Measurements from ENCODE around the gene HCST.

The HCST gene

DNA sequence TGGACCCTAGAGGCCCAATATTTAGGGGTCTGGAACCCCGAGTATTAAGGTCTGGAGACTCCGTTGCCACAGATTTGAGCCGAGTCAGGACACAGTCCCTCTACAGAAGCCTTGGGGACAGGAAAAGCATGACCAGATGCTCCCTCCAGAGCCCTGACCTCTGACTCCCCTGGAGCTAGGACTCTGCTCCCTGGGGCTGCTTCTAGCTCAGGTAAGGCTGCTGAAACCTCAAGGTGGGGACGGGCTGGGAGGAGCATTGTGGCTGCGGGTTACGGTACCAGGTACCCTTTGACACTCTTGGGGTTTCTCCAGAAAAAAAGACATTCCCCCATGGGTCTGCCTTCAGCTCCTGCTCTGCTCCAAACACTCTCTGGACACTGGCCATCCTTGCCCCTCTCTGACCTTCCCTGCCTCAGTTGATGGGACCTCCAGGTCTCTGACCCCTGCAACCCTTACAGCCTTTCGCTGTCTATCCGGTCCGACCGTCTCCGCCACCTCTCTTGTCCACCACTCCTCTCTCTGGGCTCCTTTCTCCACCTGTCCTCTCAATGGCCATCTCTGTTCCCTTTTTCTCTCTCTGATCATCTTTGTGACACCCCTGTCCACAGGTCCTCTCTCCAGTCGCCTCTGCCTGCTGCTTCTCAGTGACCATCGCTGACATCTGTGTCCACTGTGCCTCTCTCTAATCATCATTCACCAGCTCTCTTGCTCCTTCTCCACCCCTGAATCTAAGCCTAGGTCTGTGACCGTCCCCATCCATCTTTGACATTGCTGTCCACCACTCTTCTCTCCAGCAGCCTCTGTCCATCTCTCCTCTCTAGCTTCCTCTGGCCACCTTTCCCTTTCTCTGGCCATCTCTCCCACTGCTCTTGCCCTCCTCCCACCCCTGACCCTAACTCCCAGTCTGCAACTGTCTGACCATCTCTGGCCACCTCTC is 35.3 kb downstream of the HCST start:
- no peak for DNase-seq (ENCODE audit: low spot score)

DNA sequence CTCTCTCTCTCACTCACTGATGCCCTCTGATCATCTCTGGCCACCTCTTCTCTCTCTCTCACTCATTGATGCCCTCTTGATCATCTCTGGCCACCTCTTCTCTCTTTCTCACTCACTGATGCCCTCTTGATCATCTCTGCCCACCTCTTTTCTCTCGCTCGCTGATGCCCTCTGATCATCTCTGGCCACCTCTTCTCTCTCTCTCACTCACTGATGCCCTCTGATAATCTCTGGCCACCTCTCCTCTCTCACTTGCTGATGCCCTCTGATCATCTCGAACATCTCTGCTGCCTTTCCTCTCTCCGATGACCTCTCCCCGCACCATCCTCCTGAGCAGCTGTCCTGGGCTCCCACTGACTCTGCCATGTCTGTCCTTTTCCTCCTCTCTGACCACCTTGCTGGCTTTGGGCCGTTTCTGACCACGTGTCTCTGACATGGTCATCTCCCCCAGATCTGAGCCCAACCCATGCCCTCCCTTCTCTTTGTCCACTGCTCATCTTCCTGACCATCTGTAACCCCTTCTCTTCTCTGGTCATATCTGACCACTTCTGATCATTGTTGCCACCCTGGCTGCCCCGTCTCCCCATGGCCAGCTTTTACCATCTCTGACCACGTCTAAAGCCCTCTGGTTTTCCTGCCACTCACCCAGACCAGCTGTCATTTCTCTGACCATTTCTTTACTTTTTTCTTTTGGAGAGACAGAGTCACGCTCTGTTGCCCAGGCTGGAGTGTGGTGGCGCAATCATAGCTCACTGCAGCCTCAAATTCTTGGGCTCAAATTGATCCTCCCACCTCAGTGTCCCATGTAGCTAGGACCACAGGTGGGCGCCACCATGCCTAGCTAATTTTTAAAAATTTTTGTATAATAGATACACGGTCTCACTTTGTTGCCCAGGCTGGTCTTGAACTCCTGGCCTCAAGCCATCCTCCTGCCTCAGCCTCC is 36.2 kb downstream of the HCST start:
- no peak for DNase-seq (ENCODE audit: low spot score)

DNA sequence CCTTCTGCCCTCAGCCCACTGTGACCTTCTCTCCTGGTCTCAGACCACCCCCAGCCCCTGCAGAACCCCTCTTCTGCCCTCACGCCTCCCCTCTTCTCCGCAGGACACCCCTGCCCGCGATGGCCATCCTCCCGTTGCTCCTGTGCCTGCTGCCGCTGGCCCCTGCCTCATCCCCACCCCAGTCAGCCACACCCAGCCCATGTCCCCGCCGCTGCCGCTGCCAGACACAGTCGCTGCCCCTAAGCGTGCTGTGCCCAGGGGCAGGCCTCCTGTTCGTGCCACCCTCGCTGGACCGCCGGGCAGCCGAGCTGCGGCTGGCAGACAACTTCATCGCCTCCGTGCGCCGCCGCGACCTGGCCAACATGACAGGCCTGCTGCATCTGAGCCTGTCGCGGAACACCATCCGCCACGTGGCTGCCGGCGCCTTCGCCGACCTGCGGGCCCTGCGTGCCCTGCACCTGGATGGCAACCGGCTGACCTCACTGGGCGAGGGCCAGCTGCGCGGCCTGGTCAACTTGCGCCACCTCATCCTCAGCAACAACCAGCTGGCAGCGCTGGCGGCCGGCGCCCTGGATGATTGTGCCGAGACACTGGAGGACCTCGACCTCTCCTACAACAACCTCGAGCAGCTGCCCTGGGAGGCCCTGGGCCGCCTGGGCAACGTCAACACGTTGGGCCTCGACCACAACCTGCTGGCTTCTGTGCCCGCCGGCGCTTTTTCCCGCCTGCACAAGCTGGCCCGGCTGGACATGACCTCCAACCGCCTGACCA is 37.2 kb downstream of the HCST start:
- DNase-seq (ENCODE audit: low spot score) = no peak

DNA sequence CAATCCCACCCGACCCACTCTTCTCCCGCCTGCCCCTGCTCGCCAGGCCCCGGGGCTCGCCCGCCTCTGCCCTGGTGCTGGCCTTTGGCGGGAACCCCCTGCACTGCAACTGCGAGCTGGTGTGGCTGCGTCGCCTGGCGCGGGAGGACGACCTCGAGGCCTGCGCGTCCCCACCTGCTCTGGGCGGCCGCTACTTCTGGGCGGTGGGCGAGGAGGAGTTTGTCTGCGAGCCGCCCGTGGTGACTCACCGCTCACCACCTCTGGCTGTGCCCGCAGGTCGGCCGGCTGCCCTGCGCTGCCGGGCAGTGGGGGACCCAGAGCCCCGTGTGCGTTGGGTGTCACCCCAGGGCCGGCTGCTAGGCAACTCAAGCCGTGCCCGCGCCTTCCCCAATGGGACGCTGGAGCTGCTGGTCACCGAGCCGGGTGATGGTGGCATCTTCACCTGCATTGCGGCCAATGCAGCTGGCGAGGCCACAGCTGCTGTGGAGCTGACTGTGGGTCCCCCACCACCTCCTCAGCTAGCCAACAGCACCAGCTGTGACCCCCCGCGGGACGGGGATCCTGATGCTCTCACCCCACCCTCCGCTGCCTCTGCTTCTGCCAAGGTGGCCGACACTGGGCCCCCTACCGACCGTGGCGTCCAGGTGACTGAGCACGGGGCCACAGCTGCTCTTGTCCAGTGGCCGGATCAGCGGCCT is 37.9 kb downstream of the HCST start:
- DNase-seq (ENCODE audit: low spot score) = no peak

DNA sequence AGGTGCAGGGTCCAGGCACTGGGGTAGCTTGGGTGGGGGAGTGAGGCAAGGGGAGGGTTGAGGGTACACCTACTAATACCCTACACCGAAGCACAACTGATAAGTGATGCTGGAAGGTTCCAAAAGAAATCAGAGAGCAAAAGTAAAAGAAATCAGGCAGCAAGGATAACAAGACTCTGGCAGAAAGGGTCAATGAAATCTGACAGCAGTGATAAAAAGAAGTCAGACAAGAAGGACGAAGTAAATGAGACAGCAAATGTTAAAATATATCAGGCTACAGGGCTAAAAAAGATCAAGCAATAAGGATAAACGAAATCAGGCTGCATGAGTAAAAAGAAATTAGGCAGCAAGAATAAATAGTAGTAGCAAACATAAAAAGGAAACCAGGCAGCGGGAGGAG is 38.5 kb downstream of the HCST start:
- no peak for DNase-seq (ENCODE audit: low spot score)

DNA sequence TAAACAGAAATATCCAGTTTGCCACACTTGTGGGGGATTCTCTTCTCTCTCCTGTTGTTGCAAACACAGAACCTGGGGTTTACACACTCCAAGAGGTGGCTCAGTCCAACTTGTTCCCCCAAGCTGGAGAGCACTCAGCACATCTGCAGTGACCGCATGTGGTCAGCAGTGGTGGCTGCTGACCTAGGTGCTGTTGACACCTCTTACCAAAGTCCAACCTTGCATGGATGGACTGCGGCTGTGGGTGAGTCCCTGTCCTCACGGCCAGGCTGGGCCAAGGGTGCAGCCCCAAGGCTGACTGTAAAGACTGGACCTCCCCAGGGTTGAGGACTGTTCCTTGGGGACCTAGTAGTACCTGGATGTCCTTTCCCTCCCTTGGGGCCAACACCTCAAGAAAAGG is 39.9 kb downstream of the HCST start:
- DNase-seq (ENCODE audit: low spot score) = no peak

DNA sequence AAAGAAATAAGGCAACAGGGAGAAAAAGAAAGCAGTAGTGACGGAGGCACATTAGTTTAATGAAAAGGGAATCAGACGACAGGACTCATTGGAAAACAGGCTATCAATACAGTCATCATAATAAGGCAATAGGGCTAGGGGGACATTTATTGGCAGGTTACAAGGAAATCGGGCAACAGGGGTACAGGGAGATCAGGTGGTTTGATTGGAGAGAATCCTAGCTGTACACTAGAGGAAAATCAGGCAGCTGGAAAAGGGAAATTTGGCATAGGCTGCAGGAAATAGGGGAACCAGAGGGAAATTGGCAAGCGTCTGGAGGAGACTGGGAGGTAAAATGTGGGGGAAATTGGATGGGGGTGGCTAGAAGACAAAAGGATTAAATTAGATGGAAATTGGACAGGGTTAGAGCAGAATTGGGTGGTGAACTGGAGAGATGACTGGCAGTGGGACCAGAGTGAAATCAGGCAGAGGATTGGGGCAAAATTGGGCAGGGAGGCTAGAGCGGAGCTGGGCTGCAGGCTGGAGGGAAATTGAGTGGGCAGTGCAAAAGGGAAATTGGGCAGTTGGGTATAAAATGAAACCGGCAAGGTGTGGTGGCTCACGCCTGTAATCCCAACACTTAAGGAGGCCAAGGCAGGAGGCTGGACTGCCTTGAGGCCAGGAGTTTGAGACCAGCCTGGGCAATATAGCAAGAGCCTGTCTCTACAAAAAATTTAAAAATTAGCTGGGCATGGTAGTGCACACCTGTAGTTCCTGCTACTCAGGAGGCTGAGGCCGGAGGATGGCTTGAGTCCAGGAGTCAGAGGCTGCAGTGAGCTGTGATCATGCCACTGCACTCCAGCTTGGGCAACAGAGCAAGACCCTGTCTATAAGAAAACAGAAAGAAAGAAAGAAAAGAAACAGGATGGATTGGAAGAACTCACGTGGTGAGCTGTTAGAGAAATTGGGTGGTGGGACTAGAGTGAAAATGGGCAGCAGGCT is 41.3 kb downstream of the HCST start:
- no peak for DNase-seq (ENCODE audit: low spot score)

DNA sequence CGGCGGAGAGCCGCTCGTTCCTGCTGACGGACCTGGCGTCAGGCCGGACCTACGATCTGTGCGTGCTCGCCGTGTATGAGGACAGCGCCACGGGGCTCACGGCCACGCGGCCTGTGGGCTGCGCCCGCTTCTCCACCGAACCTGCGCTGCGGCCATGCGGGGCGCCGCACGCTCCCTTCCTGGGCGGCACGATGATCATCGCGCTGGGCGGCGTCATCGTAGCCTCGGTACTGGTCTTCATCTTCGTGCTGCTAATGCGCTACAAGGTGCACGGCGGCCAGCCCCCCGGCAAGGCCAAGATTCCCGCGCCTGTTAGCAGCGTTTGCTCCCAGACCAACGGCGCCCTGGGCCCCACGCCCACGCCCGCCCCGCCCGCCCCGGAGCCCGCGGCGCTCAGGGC is 42.2 kb downstream of the HCST start:
- no peak for DNase-seq (ENCODE audit: low spot score)

DNA sequence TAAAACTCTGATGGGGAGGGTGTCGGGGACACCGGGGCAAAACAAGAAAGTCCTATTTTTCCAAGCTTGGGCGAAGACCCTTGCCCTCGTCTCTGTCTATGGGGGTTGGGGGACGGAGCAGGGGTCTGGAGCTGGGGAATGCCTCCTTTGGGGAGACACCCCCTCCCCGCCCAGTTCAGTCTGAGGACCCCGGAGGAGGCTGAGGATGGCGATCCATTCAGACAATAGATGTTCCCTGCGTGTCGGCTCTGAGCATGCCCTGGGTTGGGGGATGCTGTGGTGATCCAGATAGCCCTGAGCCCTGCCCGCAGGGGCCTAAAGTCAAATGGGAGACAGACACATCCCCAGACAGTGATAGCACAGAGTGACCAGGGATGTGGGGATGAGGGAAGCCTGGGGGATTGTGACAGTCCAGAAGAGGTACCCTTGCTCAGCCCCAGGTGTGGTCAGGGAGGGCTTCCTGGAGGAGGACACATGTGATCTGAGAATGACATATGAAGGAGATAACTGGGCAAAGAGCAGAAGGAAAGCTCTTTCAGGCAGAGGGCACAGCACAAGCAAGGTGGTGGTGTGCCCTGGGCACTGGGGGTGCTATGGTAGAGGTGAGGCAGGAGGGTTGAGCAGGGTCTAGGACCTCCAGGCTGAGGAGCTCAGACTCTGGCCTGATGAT is 42.9 kb downstream of the HCST start:
- no peak for DNase-seq (ENCODE audit: low spot score)

DNA sequence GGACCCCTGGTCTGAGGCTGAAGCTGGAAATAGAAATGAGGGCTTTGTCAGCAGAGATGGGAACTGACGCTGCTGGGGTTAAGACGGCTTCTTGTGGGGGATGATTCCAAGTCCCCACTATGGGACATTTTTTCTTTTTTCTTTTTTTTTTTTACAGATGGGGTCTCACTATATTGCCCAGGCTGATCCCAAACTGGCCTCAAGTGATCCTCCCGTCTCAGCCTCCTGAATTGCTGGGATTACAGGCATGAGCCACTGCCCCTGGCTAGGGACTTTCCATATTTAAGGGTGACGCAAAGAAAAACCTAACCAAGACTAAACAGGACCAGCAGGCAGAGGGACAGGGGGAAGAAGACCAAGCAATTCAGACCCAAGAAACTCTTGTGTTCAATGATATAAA is 43.9 kb downstream of the HCST start:
- DNase-seq (ENCODE audit: low spot score) = no peak

DNA sequence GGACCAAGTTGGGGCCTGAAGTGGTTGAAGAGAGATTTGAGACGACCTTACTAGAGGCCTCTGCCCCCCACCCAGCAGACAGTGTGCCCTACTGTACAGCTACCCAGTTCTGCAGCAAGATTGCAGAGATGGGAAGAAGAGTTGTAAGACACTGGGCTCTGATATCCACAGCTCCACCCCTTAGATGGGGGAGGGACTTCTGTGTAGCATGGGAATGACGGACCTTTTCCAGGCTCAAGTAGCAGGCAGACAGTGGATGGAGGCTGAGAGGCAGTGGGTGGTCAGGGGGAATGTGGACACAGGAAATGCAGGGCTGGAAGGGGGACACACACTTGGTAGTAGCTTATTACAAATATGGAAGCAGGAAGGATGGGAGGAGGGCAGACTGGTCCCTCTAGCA is 46.8 kb downstream of the HCST start:
- DNase-seq (ENCODE audit: low spot score) = no peak
